OCI-LY7 (cell line): ENCODE results near the gene PYGB. TPM values are rescaled to one million over a fixed set of nuclear protein-coding genes. Genes with fewer than 3 reads are reported as not detected.

Experiments
- BruUV-seq: library from RNA; stranded (reverse); fragments of 400-500 nt; replicated peaks from 2 replicates; lab custom pipeline; 2021; lab: Mats Ljungman, UMichigan
- CTCF ChIA-PET: fragments of 300-600 bp; sonication (Branson Sonifier 250); formaldehyde crosslinking; loops from one replicate; lab custom pipeline; 2022; ENCODE audit warnings: antibody characterized with exemption; ENCODE audit not compliant: unreplicated experiment; lab: Charles Lee
- POLR2A ChIA-PET: fragments of 300-600 bp; sonication (Branson Sonifier 250); formaldehyde crosslinking; loops from one replicate; lab custom pipeline; 2022; ENCODE audit warnings: antibody characterized with exemption; lab: Charles Lee
- DNase-seq: peaks from one replicate; pipeline ENCODE4 v3.0.0-alpha.2; 2015; ENCODE audit warnings: low spot score
- H2AFZ ChIP-seq: fragments of 200-600 bp; sonication (generic), shearing (Covaris generic); 2 replicates; pipeline ENCODE4 v1.6.1; 2014; ENCODE audit warnings: mild to moderate bottlenecking, antibody characterized with exemption, low read length, moderate library complexity
- H3K27ac ChIP-seq: fragments of 200-600 bp; sonication (generic); 2 replicates; pipeline ENCODE4 v1.5.1; 2014; ENCODE audit warnings: mixed run types, low read depth, mild to moderate bottlenecking, moderate library complexity, low read length, inconsistent platforms; ENCODE audit not compliant: poor library complexity, severe bottlenecking
- H3K36me3 ChIP-seq: fragments of 200-600 bp; sonication (generic); 2 replicates; pipeline ENCODE4 v1.6.1; 2014; ENCODE audit warnings: mild to moderate bottlenecking, antibody characterized with exemption, low read length, moderate library complexity, mixed read lengths; ENCODE audit not compliant: insufficient read depth
- H3K4me1 ChIP-seq: fragments of 200-600 bp; sonication (generic); 2 replicates; pipeline ENCODE4 v1.5.1; 2014; ENCODE audit warnings: mild to moderate bottlenecking, low read length; ENCODE audit not compliant: insufficient read depth, poor library complexity, severe bottlenecking
- H3K4me2 ChIP-seq: fragments of 200-600 bp; sonication (generic); 2 replicates; pipeline ENCODE4 v1.6.1; 2014; ENCODE audit warnings: mild to moderate bottlenecking, low read length
- H3K4me3 ChIP-seq: fragments of 200-600 bp; sonication (generic); 2 replicates; pipeline ENCODE4 v1.5.1; 2014; ENCODE audit warnings: mild to moderate bottlenecking, low read depth, low read length; ENCODE audit not compliant: poor library complexity, severe bottlenecking
- H3K79me2 ChIP-seq: fragments of 200-600 bp; sonication (generic); 2 replicates; pipeline ENCODE4 v1.6.1; 2016; ENCODE audit warnings: low read depth, mild to moderate bottlenecking, low read length, moderate library complexity, mixed read lengths; ENCODE audit not compliant: insufficient read depth
- H3K9me2 ChIP-seq: fragments of 200-600 bp; sonication (generic); 2 replicates; pipeline ENCODE4 v1.6.1; 2016; ENCODE audit warnings: mild to moderate bottlenecking, low read length, mixed read lengths; ENCODE audit not compliant: insufficient read depth
- H3K9me3 ChIP-seq: fragments of 200-600 bp; sonication (generic); 2 replicates; pipeline ENCODE4 v1.6.1; 2014; ENCODE audit warnings: mild to moderate bottlenecking, mixed run types, low read length, mixed read lengths
- H4K20me1 ChIP-seq: fragments of 200-600 bp; sonication (generic); 2 replicates; pipeline ENCODE4 v1.6.1; 2014; ENCODE audit warnings: mild to moderate bottlenecking, antibody characterized with exemption, low read length, moderate library complexity, mixed read lengths; ENCODE audit not compliant: insufficient read depth
- EZH2phosphoT487 ChIP-seq: fragments of 200-600 bp; sonication (generic); IDR thresholded peaks from 2 replicates; pipeline ENCODE4 v1.6.1; 2018; ENCODE audit warnings: low read depth, borderline replicate concordance, mild to moderate bottlenecking, mixed run types, antibody characterized with exemption, low read length, moderate library complexity, mixed read lengths
- intact Hi-C: fragments of 100-400 bp; cut with micrococcal nuclease; formaldehyde crosslinking; loops from one replicate; pipeline ENCODE4 v1.10.0; 2022; ENCODE audit not compliant: unreplicated experiment
- total RNA-seq, 2 experiments: library from RNA; depleted of rRNA in 1 of 2; stranded (reverse); fragments of >200 nt in 1 of 2; shearing (Covaris generic) in 1 of 2; gene quantifications; 2 replicates each; pipeline ENCODE4 v1.2.3, GENCODE V29; 2014 to 2022
- TF ChIP-seq, protein P1 (sequence below): fragments of 200-600 bp; sonication (generic); conservative IDR thresholded peaks from 2 replicates; pipeline ENCODE4 v1.5.1; 2014; ENCODE audit warnings: mild to moderate bottlenecking, antibody characterized with exemption, low read length, moderate library complexity, mixed read lengths

PYGB gene
- total RNA-seq, 2 experiments from 2014 or later, result 4.9 to 7.0 TPM

- Histone ChIP-seq H3K4me1 (peaks cover 32% of the 10 kb centered on the region), H3K4me2 (no peak overlapping the region), H2AFZ (no peak overlapping the region), H3K9me2 (no peaks in the 10 kb centered on the region), H3K27ac (no peak overlapping the region), H3K9me3 (no peaks in the 10 kb centered on the region), H3K79me2 (no peaks in the 10 kb centered on the region), H3K4me3 (no peak overlapping the region), H3K36me3 (no peaks in the 10 kb centered on the region; the same call in 1 of the 2 replicates), H4K20me1 (peaks cover 30% of the 10 kb centered on the region)
- TF ChIP-seq EZH2phosphoT487, result no peak
- TF ChIP-seq, protein P1, sequence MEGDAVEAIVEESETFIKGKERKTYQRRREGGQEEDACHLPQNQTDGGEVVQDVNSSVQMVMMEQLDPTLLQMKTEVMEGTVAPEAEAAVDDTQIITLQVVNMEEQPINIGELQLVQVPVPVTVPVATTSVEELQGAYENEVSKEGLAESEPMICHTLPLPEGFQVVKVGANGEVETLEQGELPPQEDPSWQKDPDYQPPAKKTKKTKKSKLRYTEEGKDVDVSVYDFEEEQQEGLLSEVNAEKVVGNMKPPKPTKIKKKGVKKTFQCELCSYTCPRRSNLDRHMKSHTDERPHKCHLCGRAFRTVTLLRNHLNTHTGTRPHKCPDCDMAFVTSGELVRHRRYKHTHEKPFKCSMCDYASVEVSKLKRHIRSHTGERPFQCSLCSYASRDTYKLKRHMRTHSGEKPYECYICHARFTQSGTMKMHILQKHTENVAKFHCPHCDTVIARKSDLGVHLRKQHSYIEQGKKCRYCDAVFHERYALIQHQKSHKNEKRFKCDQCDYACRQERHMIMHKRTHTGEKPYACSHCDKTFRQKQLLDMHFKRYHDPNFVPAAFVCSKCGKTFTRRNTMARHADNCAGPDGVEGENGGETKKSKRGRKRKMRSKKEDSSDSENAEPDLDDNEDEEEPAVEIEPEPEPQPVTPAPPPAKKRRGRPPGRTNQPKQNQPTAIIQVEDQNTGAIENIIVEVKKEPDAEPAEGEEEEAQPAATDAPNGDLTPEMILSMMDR, result no peak
- intact Hi-C loops, result loop anchor here (2.0 to 5.0 kb wide), 3 partner anchors 39 to 127 kb away; partner anchors contain the start of genes ENTPD6 and GINS1
- no TSS peak for BruUV-seq
- DNase-seq, result peak; percentile 40
- ChIA-PET CTCF (no interaction called here), POLR2A (no interaction called here)
Observed at GRCh38 chr20:25280051-25280573, 32.2 kb downstream of the PYGB start.

DNA sequence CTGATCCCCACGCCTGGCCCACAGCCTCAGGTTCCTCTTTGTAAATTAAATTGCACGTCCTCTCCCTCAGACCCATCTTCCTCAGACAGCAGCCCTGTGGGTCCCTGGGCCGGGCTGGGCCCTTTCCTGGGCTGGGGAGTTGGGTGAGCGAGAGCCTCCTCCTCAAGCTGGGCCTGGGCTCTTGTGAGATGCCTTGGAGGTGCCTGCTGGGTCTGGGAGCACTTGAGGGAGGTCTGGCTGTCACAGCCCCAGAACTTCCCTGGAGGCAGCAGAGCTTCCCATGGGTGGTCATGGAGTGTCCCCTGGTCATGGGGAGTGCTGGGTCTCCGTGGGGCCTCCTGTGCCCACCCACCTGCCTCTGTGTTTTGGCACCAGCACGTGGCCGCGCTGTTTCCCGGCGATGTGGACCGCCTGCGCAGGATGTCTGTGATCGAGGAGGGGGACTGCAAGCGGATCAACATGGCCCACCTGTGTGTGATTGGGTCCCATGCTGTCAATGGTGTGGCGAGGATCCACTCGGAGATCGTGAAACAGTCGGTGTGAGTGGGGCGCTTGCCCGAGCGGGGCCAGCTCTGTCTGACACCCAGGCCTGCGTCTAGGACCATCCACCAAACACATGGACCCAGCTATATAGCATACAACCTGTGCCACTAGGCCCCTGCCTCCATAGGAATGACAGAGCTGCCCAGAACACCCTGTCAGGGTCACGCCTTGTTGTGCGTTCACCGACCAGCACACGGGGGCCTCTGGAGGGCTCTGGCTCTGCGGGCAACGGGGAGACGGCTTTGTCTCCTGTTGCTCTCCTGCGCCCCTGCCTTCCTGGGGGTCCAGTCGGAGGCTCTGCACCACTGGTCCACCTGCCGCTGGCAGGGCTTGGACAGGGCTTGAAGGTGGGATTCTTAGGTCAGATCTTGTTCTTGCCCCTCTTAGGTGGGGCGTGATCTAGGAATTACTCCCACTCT, 33.0 kb downstream of the PYGB start:
- Histone ChIP-seq H3K36me3 (no peaks in the 10 kb centered on the region; the same call in 1 of the 2 replicates), H3K4me3 (no peak overlapping the region), H3K9me3 (no peaks in the 10 kb centered on the region), H3K4me1 (peaks cover 32% of the 10 kb centered on the region), H3K27ac (no peak overlapping the region), H4K20me1 (peaks cover 31% of the 10 kb centered on the region), H2AFZ (no peak overlapping the region), H3K79me2 (no peaks in the 10 kb centered on the region), H3K4me2 (peak overlapping the region; percentile 71; the same call in 1 of the 2 replicates), H3K9me2 (no peaks in the 10 kb centered on the region)
- intact Hi-C loops, result loop anchor here (1.0 to 5.0 kb wide), 6 partner anchors 35 to 583 kb away; partner anchors contain the start of genes APMAP, ENTPD6 and GINS1
- POLR2A ChIA-PET, result no interaction called here
- TF ChIP-seq EZH2phosphoT487, result no peak
- TF ChIP-seq, protein P1, result no peak
- CTCF ChIA-PET, result interaction anchor here (1.0 kb wide), 1 partner anchor 35 kb away, joined by 3 read pairs; no protein-coding TSS in a partner anchor
- no peak for DNase-seq
- BruUV-seq, result no TSS peak
